HCT116 (cell line): ENCODE results near the gene SLC9A6. TPM values are rescaled to one million over a fixed set of nuclear protein-coding genes. Genes with fewer than 3 reads are reported as not detected.

Source experiments
- ATAC-seq: fragments of 200-7000 bp; cut with Tn5 transposase; 2 replicates; pipeline ENCODE4 v1.9.1; 2020; ENCODE audit warnings: mild to moderate bottlenecking, moderate library complexity
- BruUV-seq: library from RNA; stranded (reverse); fragments of 400-500 nt; replicated peaks from 2 replicates; lab custom pipeline; 2021; lab: Mats Ljungman, UMichigan
- CTCF ChIA-PET: fragments of 300-600 bp; sonication (Branson Sonifier 250); formaldehyde crosslinking; loops from one replicate; lab custom pipeline; 2021; ENCODE audit warnings: antibody characterized with exemption; lab: Charles Lee
- POLR2A ChIA-PET: fragments of 300-600, 350-600 bp; sonication (Branson Sonifier 250); formaldehyde crosslinking; loops from one replicate; lab custom pipeline; 2021; ENCODE audit warnings: antibody characterized with exemption; lab: Charles Lee
- RAD21 ChIA-PET, 2 experiments: fragments of 300-600 bp; sonication (Branson Sonifier 250); formaldehyde crosslinking; loops; one replicate each; lab custom pipeline; 2023; ENCODE audit warnings: low total read pairs in 2 of 2; ENCODE audit not compliant: uncharacterized antibody in 2 of 2, unreplicated experiment in 2 of 2, low non-redundant PET in 1 of 2; lab: Charles Lee
- DNase-seq: peaks from one replicate; pipeline ENCODE4 v3.0.0-alpha.2; 2010; ENCODE audit warnings: low read depth, low spot score
- H2AFZ ChIP-seq: fragments of 200-600 bp; shearing (Covaris generic), sonication (generic); 2 replicates; pipeline ENCODE4 v1.6.1; 2017; ENCODE audit warnings: low read depth, mixed run types, mixed read lengths, antibody characterized with exemption, low read length; ENCODE audit not compliant: poor library complexity, severe bottlenecking
- H3K27ac ChIP-seq: 2 replicates; pipeline ENCODE4 v1.5.1; 2012; ENCODE audit warnings: low read depth, low read length
- H3K27me3 ChIP-seq: fragments of 200-600 bp; sonication (generic); 2 replicates; pipeline ENCODE4 v1.6.1; 2016; ENCODE audit warnings: mixed run types, low read length, mixed read lengths; ENCODE audit not compliant: insufficient read depth
- H3K36me3 ChIP-seq, 2 experiments: fragments of 200-500 bp in 1 of 2; fragments of 200-600 bp in 1 of 2; sonication (Bioruptor generic) in 1 of 2; sonication (generic) in 1 of 2; 2 replicates each; pipeline versions ENCODE4 v1.5.1 to v1.6.1; 2014 to 2016; ENCODE audit warnings: low read length in 2 of 2, inconsistent platforms in 1 of 2, mixed read lengths in 1 of 2, mixed run types in 1 of 2; ENCODE audit not compliant: insufficient read depth in 2 of 2, control insufficient read depth in 1 of 2
- H3K4me1 ChIP-seq, 2 experiments: fragments of 200-600 bp in 1 of 2; sonication (generic) in 1 of 2; 2 replicates each; pipeline versions ENCODE4 v1.5.1 to v1.6.1; 2012 to 2017; ENCODE audit warnings: low read length in 2 of 2, inconsistent platforms in 1 of 2, mild to moderate bottlenecking in 1 of 2, mixed read lengths in 1 of 2, mixed run types in 1 of 2, moderate library complexity in 1 of 2; ENCODE audit not compliant: insufficient read depth in 2 of 2, control insufficient read depth in 1 of 2
- H3K4me2 ChIP-seq: fragments of 200-600 bp; sonication (generic); 2 replicates; pipeline ENCODE4 v1.6.1; 2017; ENCODE audit warnings: mixed run types, low read length, mixed read lengths
- H3K4me3 ChIP-seq, 2 experiments: fragments of 200-600 bp in 1 of 2; sonication (generic) in 1 of 2; replicated peaks in 1 of 2; 2 replicates each; pipeline ENCODE4 v1.5.1; 2011 to 2016; ENCODE audit warnings: low read length in 2 of 2, control low read depth in 1 of 2, low read depth in 1 of 2, mild to moderate bottlenecking in 1 of 2, mixed read lengths in 1 of 2, mixed run types in 1 of 2
- H3K79me2 ChIP-seq: fragments of 200-600 bp; sonication (generic); 2 replicates; pipeline ENCODE4 v1.6.1; 2017; ENCODE audit warnings: mild to moderate bottlenecking, mixed run types, low read length, moderate library complexity, mixed read lengths; ENCODE audit not compliant: insufficient read depth
- H3K9ac ChIP-seq: fragments of 200-600 bp; sonication (generic); 2 replicates; pipeline ENCODE4 v1.6.1; 2016; ENCODE audit warnings: low read length, mixed read lengths
- H3K9me2 ChIP-seq: fragments of 200-600 bp; sonication (generic), shearing (Covaris generic); 2 replicates; pipeline ENCODE4 v1.6.1; 2017; ENCODE audit warnings: mixed run types, mild to moderate bottlenecking, moderate library complexity; ENCODE audit not compliant: insufficient read depth
- H3K9me3 ChIP-seq, 2 experiments: fragments of 200-500 bp in 1 of 2; fragments of 200-600 bp in 1 of 2; sonication (Bioruptor generic) in 1 of 2; sonication (generic) in 1 of 2; 2 replicates each; pipeline ENCODE4 v1.6.1; 2014 to 2017; ENCODE audit warnings: low read length in 2 of 2, mixed read lengths in 2 of 2, inconsistent platforms in 1 of 2, low read depth in 1 of 2, mild to moderate bottlenecking in 1 of 2, mixed run types in 1 of 2, moderate library complexity in 1 of 2; ENCODE audit not compliant: control insufficient read depth in 1 of 2, insufficient read depth in 1 of 2
- H4K20me1 ChIP-seq: fragments of 200-600 bp; sonication (generic), shearing (Covaris generic); 2 replicates; pipeline ENCODE4 v1.6.1; 2017; ENCODE audit warnings: mixed run types, mild to moderate bottlenecking, moderate library complexity; ENCODE audit not compliant: insufficient read depth
- CEBPB ChIP-seq: IDR thresholded peaks from 2 replicates; pipeline ENCODE4 v1.6.1; 2012; ENCODE audit warnings: low read depth
- EGR1 ChIP-seq: IDR thresholded peaks from 2 replicates; pipeline ENCODE4 v1.6.1; 2012; ENCODE audit warnings: low read depth
- EZH2 ChIP-seq: fragments of 200-600 bp; sonication (generic); IDR thresholded peaks from 2 replicates; pipeline ENCODE4 v1.6.1; 2017; ENCODE audit warnings: antibody characterized with exemption, mixed run types
- EZH2phosphoT487 ChIP-seq: fragments of 200-600 bp; IDR thresholded peaks from 2 replicates; pipeline ENCODE4 v1.6.1; 2018; ENCODE audit warnings: antibody characterized with exemption, borderline replicate concordance
- FOSL1 ChIP-seq: IDR thresholded peaks from 2 replicates; pipeline ENCODE4 v1.6.1; 2012; ENCODE audit warnings: low read depth
- JUND ChIP-seq: IDR thresholded peaks from 2 replicates; pipeline ENCODE4 v1.6.1; 2012
- POLR2A ChIP-seq: IDR thresholded peaks from 2 replicates; pipeline ENCODE4 v1.7.0; 2011; ENCODE audit warnings: borderline replicate concordance; ENCODE audit not compliant: insufficient read depth, insufficient read length; ENCODE audit errors: extremely low read depth
- POLR2AphosphoS5 ChIP-seq: IDR thresholded peaks from 2 replicates; pipeline ENCODE4 v1.6.1; 2011; ENCODE audit warnings: mild to moderate bottlenecking, low read depth, low read length, moderate library complexity
- RAD21 ChIP-seq: IDR thresholded peaks from 2 replicates; pipeline ENCODE4 v1.6.1; 2012; ENCODE audit warnings: low read depth, mild to moderate bottlenecking
- SIN3A ChIP-seq: IDR thresholded peaks from 2 replicates; pipeline ENCODE4 v1.6.1; 2012; ENCODE audit warnings: low read depth
- SP1 ChIP-seq: IDR thresholded peaks from 2 replicates; pipeline ENCODE4 v1.6.1; 2012; ENCODE audit warnings: low read depth
- TCF7L2 ChIP-seq: IDR thresholded peaks from 2 replicates; pipeline ENCODE4 v1.7.0; 2011; ENCODE audit warnings: borderline replicate concordance, inconsistent platforms; ENCODE audit not compliant: insufficient read depth, insufficient read length; ENCODE audit errors: extremely low read depth
- ZBTB33 ChIP-seq: IDR thresholded peaks from 2 replicates; pipeline ENCODE4 v1.6.1; 2011; ENCODE audit warnings: mild to moderate bottlenecking, low read length, moderate library complexity; ENCODE audit not compliant: insufficient replicate concordance; ENCODE audit errors: extremely low read depth
- ZNF274 ChIP-seq: fragments of 200-500 bp; sonication (Bioruptor generic); IDR thresholded peaks from 2 replicates; pipeline ENCODE4 v1.6.1; 2014; ENCODE audit warnings: mild to moderate bottlenecking, low read depth, low read length, inconsistent platforms
- intact Hi-C: fragments of 100-400 bp; cut with micrococcal nuclease; formaldehyde crosslinking; loops from 2 replicates; pipeline ENCODE4 v1.10.0; 2022
- total RNA-seq: library from RNA; stranded (reverse); gene quantifications from one replicate; pipeline ENCODE4 v1.2.1, GENCODE V29; 2021; ENCODE audit not compliant: unreplicated experiment
- TF ChIP-seq, protein P1 (sequence below): IDR thresholded peaks from 2 replicates; pipeline ENCODE4 v1.6.1; 2012
- TF ChIP-seq, protein P2 (sequence below), 3 experiments: fragments of 200-600 bp in 1 of 3; sonication (generic) in 1 of 3; IDR thresholded peaks in 2 of 3; conservative IDR thresholded peaks in 1 of 3; 2 replicates each; pipeline ENCODE4 v1.5.1; 2012 to 2017; ENCODE audit warnings: low read depth in 2 of 3, low read length in 2 of 3, antibody characterized with exemption in 1 of 3, borderline replicate concordance in 1 of 3, control low read depth in 1 of 3, mild to moderate bottlenecking in 1 of 3, mixed read lengths in 1 of 3, mixed run types in 1 of 3, moderate library complexity in 1 of 3; ENCODE audit not compliant: insufficient read depth in 1 of 3
- TF ChIP-seq, protein P3 (sequence below): IDR thresholded peaks from 2 replicates; pipeline ENCODE4 v1.6.1; 2012
- TF ChIP-seq, protein P4 (sequence below): IDR thresholded peaks from 2 replicates; pipeline ENCODE4 v1.6.1; 2012; ENCODE audit warnings: low read depth

The SLC9A6 gene
- total RNA-seq, 1 experiment from 2014 or later = 10.8 TPM

- peak; percentile 68 for ATAC-seq
- peak overlapping the region; percentile 77 for H3K4me2 ChIP-seq
- H3K4me3 ChIP-seq = peak overlapping the region; percentile 86
- peak overlapping the region; percentile 79 for H3K27ac ChIP-seq
- no peaks in the 10 kb centered on the region for H3K9me3 ChIP-seq
- intact Hi-C loops = loop anchor here (2.0 kb wide), 1 partner anchor 524 kb away; the partner anchor contains the start of gene HTATSF1
- H4K20me1 ChIP-seq = no peaks in the 10 kb centered on the region
- H3K36me3 ChIP-seq = no peaks in the 10 kb centered on the region
- TF ChIP-seq RAD21 (peak; percentile 41), POLR2A (no peak), EGR1 (no peak), CEBPB (no peak), POLR2AphosphoS5 (no peak), TCF7L2 (no peak), FOSL1 (no peak), JUND (no peak), EZH2 (no peak), SP1 (no peak), ZBTB33 (no peak), EZH2phosphoT487 (no peak), SIN3A (no peak), ZNF274 (no peak)
- TF ChIP-seq, protein P1, sequence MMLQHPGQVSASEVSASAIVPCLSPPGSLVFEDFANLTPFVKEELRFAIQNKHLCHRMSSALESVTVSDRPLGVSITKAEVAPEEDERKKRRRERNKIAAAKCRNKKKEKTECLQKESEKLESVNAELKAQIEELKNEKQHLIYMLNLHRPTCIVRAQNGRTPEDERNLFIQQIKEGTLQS = no peak
- TF ChIP-seq, protein P2, sequence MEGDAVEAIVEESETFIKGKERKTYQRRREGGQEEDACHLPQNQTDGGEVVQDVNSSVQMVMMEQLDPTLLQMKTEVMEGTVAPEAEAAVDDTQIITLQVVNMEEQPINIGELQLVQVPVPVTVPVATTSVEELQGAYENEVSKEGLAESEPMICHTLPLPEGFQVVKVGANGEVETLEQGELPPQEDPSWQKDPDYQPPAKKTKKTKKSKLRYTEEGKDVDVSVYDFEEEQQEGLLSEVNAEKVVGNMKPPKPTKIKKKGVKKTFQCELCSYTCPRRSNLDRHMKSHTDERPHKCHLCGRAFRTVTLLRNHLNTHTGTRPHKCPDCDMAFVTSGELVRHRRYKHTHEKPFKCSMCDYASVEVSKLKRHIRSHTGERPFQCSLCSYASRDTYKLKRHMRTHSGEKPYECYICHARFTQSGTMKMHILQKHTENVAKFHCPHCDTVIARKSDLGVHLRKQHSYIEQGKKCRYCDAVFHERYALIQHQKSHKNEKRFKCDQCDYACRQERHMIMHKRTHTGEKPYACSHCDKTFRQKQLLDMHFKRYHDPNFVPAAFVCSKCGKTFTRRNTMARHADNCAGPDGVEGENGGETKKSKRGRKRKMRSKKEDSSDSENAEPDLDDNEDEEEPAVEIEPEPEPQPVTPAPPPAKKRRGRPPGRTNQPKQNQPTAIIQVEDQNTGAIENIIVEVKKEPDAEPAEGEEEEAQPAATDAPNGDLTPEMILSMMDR (IDR thresholded peaks at IDR 0.05 in 2 of 3, conservative IDR thresholded peaks at IDR 0.05 in 1 of 3; ENCODE audit: borderline replicate concordance in 1 of 3, insufficient read depth in 1 of 3, low read depth in 2 of 3, low read length in 2 of 3) = 0 out of 6 replicates have a peak, but pooled peaks of 1 of the 3 experiments have one; percentile 25
- TF ChIP-seq, protein P3, sequence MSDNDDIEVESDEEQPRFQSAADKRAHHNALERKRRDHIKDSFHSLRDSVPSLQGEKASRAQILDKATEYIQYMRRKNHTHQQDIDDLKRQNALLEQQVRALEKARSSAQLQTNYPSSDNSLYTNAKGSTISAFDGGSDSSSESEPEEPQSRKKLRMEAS = no peak
- TF ChIP-seq, protein P4, sequence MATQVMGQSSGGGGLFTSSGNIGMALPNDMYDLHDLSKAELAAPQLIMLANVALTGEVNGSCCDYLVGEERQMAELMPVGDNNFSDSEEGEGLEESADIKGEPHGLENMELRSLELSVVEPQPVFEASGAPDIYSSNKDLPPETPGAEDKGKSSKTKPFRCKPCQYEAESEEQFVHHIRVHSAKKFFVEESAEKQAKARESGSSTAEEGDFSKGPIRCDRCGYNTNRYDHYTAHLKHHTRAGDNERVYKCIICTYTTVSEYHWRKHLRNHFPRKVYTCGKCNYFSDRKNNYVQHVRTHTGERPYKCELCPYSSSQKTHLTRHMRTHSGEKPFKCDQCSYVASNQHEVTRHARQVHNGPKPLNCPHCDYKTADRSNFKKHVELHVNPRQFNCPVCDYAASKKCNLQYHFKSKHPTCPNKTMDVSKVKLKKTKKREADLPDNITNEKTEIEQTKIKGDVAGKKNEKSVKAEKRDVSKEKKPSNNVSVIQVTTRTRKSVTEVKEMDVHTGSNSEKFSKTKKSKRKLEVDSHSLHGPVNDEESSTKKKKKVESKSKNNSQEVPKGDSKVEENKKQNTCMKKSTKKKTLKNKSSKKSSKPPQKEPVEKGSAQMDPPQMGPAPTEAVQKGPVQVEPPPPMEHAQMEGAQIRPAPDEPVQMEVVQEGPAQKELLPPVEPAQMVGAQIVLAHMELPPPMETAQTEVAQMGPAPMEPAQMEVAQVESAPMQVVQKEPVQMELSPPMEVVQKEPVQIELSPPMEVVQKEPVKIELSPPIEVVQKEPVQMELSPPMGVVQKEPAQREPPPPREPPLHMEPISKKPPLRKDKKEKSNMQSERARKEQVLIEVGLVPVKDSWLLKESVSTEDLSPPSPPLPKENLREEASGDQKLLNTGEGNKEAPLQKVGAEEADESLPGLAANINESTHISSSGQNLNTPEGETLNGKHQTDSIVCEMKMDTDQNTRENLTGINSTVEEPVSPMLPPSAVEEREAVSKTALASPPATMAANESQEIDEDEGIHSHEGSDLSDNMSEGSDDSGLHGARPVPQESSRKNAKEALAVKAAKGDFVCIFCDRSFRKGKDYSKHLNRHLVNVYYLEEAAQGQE = no peak
- no peaks in the 10 kb centered on the region for H3K27me3 ChIP-seq
- ChIA-PET RAD21 (no interaction called here), CTCF (no interaction called here), POLR2A (interaction anchor here (0.6 kb wide), 1 partner anchor 945 kb away, joined by 3 read pairs; no protein-coding TSS in a partner anchor)
- H3K79me2 ChIP-seq = peaks cover 29% of the 10 kb centered on the region
- no peak overlapping the region for H2AFZ ChIP-seq
- DNase-seq = no peak
- peak overlapping the region; percentile 80 for H3K9ac ChIP-seq
- H3K4me1 ChIP-seq = peaks cover 6 to 8% of the 10 kb centered on the region in 2 experiments; a peak in 3 of 4 replicates
- TSS peak; percentile 69 for BruUV-seq
- no peaks in the 10 kb centered on the region for H3K9me2 ChIP-seq
Observed at GRCh38 chrX:135973025-135973547, 12.1 kb upstream of the SLC9A6 start.
